Measurements from ENCODE around the gene MICALL2.

DNA sequence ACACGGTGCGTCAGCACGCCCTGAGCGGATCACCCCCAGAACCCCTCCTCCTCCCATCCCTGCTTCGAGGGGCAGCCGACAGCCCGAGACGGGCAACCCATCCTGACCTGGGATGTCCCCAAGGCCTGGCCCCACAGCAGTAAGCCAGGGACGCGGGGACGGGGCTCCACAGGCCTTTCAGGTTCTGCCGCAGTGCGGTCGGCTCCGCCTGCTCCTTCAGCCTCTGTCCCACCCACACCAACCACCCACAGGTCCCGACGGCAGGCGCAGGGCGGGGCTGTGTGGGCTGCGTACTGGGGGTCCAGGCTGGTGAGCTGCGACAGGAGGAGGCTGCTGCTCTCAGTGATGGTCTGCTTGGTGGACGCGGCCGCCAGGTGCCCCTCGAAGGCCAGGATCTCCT, 28.2 kb upstream of the MICALL2 start:
- TF ChIP-seq POLR2A (IDR thresholded peaks at IDR 0.05; ENCODE audit: low read depth, low read length), result no peak
- TF ChIP-seq POLR2AphosphoS5 (IDR thresholded peaks at IDR 0.05; ENCODE audit: low read depth, low read length), result no peak
- TF ChIP-seq TAF1 (IDR thresholded peaks at IDR 0.05; ENCODE audit: borderline replicate concordance, low read depth, low read length), result no peak

Data from GM12892 (cell line).